GM12878 (cell line): ENCODE measurements around the gene GET3. TPM values are rescaled to one million over a fixed set of nuclear protein-coding genes. Genes with fewer than 3 reads are reported as not detected.

ENCODE experiments used
- ATF7 ChIP-seq: fragments of 450-650 bp; IDR thresholded peaks from 2 replicates; pipeline ENCODE4 v1.6.1; 2016; ENCODE audit warnings: low read depth, mild to moderate bottlenecking
- BCL3 ChIP-seq: IDR thresholded peaks from 2 replicates; pipeline ENCODE4 v1.6.1; 2011; ENCODE audit warnings: borderline replicate concordance, low read depth, mild to moderate bottlenecking, moderate library complexity, low read length; ENCODE audit not compliant: insufficient read depth, poor library complexity, severe bottlenecking
- CBX5 ChIP-seq: sonication (generic); IDR thresholded peaks from 2 replicates; pipeline ENCODE4 v1.6.1; 2016; ENCODE audit warnings: low read depth, moderate library complexity, mild to moderate bottlenecking, inconsistent platforms
- CEBPB ChIP-seq, 2 experiments: fragments of 150-350 bp in 1 of 2; IDR thresholded peaks; 2 replicates each; pipeline ENCODE4 v1.6.1; 2012 to 2014; ENCODE audit warnings: low read depth in 2 of 2, low read length in 2 of 2, borderline replicate concordance in 1 of 2, inconsistent platforms in 1 of 2
- E2F8 ChIP-seq: fragments of 450-650 bp; IDR thresholded peaks from 2 replicates; pipeline ENCODE4 v1.6.1; 2018; ENCODE audit warnings: mild to moderate bottlenecking, low read depth, moderate library complexity; ENCODE audit not compliant: partially characterized antibody
- FOS ChIP-seq: IDR thresholded peaks from 3 replicates; pipeline ENCODE4 v1.6.1; 2011; ENCODE audit warnings: borderline replicate concordance; ENCODE audit not compliant: insufficient read length; ENCODE audit errors: extremely low read depth
- HDAC2 ChIP-seq: fragments of 200-600 bp; sonication (generic); IDR thresholded peaks from 2 replicates; pipeline ENCODE4 v1.6.1; 2017
- IRF5 ChIP-seq: fragments of 450-650 bp; IDR thresholded peaks from 2 replicates; pipeline ENCODE4 v1.6.1; 2017; ENCODE audit warnings: borderline replicate concordance
- NBN ChIP-seq: fragments of 450-650 bp; IDR thresholded peaks from 2 replicates; pipeline ENCODE4 v1.6.1; 2016
- POLR2A ChIP-seq: IDR thresholded peaks from 2 replicates; pipeline ENCODE4 v1.6.1; 2011; ENCODE audit warnings: low read depth, mild to moderate bottlenecking, low read length
- PRDM15 ChIP-seq: fragments of 450-650 bp; formaldehyde crosslinking; IDR thresholded peaks from 2 replicates; pipeline ENCODE4 v1.4.0; 2020; ENCODE audit warnings: mild to moderate bottlenecking, moderate library complexity
- RB1 ChIP-seq: fragments of 450-650 bp; formaldehyde crosslinking; IDR thresholded peaks from 2 replicates; pipeline ENCODE4 v1.6.1; 2017; ENCODE audit warnings: mild to moderate bottlenecking, borderline replicate concordance
- RBBP5 ChIP-seq: fragments of 200-600 bp; sonication (generic); conservative IDR thresholded peaks from 2 replicates; pipeline ENCODE4 v1.6.1; 2016
- RELB ChIP-seq: fragments of 450-650 bp; IDR thresholded peaks from 2 replicates; pipeline ENCODE4 v1.6.1; 2017; ENCODE audit warnings: low read depth, mild to moderate bottlenecking, moderate library complexity
- SMC3 ChIP-seq: IDR thresholded peaks from 2 replicates; pipeline ENCODE4 v1.6.1; 2011; ENCODE audit warnings: low read length, improper control_type of control experiment, borderline replicate concordance
- SP1 ChIP-seq: IDR thresholded peaks from one replicate; pipeline ENCODE4 v1.6.1; 2011; ENCODE audit warnings: low read depth, low read length
- SPI1 ChIP-seq: IDR thresholded peaks from 2 replicates; pipeline ENCODE4 v1.6.1; 2011; ENCODE audit warnings: low read depth, mild to moderate bottlenecking, low read length, moderate library complexity, borderline replicate concordance; ENCODE audit not compliant: insufficient read depth
- STAT1 ChIP-seq: fragments of 450-650 bp; conservative IDR thresholded peaks from 2 replicates; pipeline ENCODE4 v1.6.1; 2014; ENCODE audit warnings: antibody characterized with exemption, mild to moderate bottlenecking
- TCF12 ChIP-seq: IDR thresholded peaks from 2 replicates; pipeline ENCODE4 v1.6.1; 2011; ENCODE audit warnings: low read depth, mild to moderate bottlenecking, low read length
- polyA plus RNA-seq, 11 experiments: library from polyadenylated mRNA; depleted of rRNA in 4 of 11; unstranded in 6 of 11; stranded (reverse) in 5 of 11; fragments of >200 nt; fragmentation: Nextera tagmentation in 4 of 11; fragmentation: Illumina TruSeq in 1 of 11; extraction: Ambion mirVana in 4 of 11; extraction: Trizol in 1 of 11; gene quantifications; 1 replicate in 1 of 11; 2 replicates in 10 of 11; pipeline versions ENCODE4 v1.2.1 to v1.2.3, GENCODE V29; 2011 to 2016; ENCODE audit warnings: inconsistent platforms in 2 of 11, missing spikeins in 2 of 11, low read depth in 1 of 11
- total RNA-seq, 4 experiments: library from RNA; depleted of rRNA in 3 of 4; stranded (reverse); fragments of >200 nt in 3 of 4; fragmentation: Illumina TruSeq in 1 of 4; extraction: Trizol in 1 of 4; gene quantifications; 2 replicates each; pipeline versions ENCODE4 v1.2.1 to v1.2.3, GENCODE V29; 2013 to 2021

Gene GET3
- total and polyA plus RNA-seq, 10 of the 15 experiments (the other 5 are each of a cell fraction or from before 2014, with no cell fraction given) = 14.5 to 144 (median 97.2) TPM

- TF ChIP-seq IRF5 (no peak), ATF7 (peak; percentile 98), SPI1 (peak; percentile 29; the same call in 1 of the 2 replicates), RELB (peak; percentile 87), RBBP5 (no peak), PRDM15 (no peak), BCL3 (no peak), SP1 (peak; percentile 69), SMC3 (no peak), HDAC2 (no peak), RB1 (peak; percentile 94), FOS (no peak), POLR2A (no peak), STAT1 (peak; percentile 88; the same call in 1 of the 2 replicates), CEBPB (IDR thresholded peaks at IDR 0.05; ENCODE audit: borderline replicate concordance in 1 of 2, low read depth in 2 of 2, low read length in 2 of 2) (peak in 1 of 2 experiments; percentile 34; a peak in 1 of 4 replicates), CBX5 (no peak), E2F8 (peak; percentile 70), TCF12 (no peak; the same call in 1 of the 2 replicates), NBN (peak; percentile 77)
Observed at GRCh38 chr19:12789904-12790619, 52.8 kb downstream of the GET3 start (continued).
